MCF 10A (cell line): Measurements from ENCODE around the gene MTERF1. TPM values are rescaled to one million over a fixed set of nuclear protein-coding genes. Genes with fewer than 3 reads are reported as not detected.

Experiments
- BruUV-seq: library from RNA; stranded (reverse); fragments of 400-500 nt; replicated peaks from 2 replicates; lab custom pipeline; 2021; lab: Mats Ljungman, UMichigan
- CTCF ChIA-PET: fragments of 300-600 bp; sonication (Branson Sonifier 250); formaldehyde crosslinking; extraction: SDS; loops from one replicate; lab custom pipeline; 2021; ENCODE audit warnings: antibody characterized with exemption, inconsistent platforms; lab: Yijun Ruan, JAX
- POLR2A ChIA-PET: fragments of 300-600, 350-650 bp; sonication (Branson Sonifier 250); formaldehyde crosslinking; extraction: SDS; loops from one replicate; lab custom pipeline; 2020; ENCODE audit warnings: antibody characterized with exemption, inconsistent platforms; lab: Yijun Ruan, JAX
- DNase-seq: peaks from one replicate; pipeline ENCODE4 v3.0.0-alpha.2; 2018; ENCODE audit not compliant: unreplicated experiment
- H3K27ac Mint-ChIP-seq: one replicate; pipeline ENCODE4 v1.8.0; 2022; ENCODE audit warnings: mild to moderate bottlenecking, low read depth, mixed read lengths; ENCODE audit not compliant: unreplicated experiment
- H3K27me3 Mint-ChIP-seq: one replicate; pipeline ENCODE4 v1.8.0; 2022; ENCODE audit warnings: mixed read lengths; ENCODE audit not compliant: insufficient read depth, unreplicated experiment
- H3K36me3 Mint-ChIP-seq: one replicate; pipeline ENCODE4 v1.8.0; 2022; ENCODE audit warnings: mild to moderate bottlenecking, moderate library complexity, mixed read lengths; ENCODE audit not compliant: insufficient read depth, unreplicated experiment
- H3K4me1 Mint-ChIP-seq: one replicate; pipeline ENCODE4 v1.8.0; 2022; ENCODE audit warnings: mixed read lengths; ENCODE audit not compliant: insufficient read depth, unreplicated experiment
- H3K4me3 Mint-ChIP-seq: one replicate; pipeline ENCODE4 v1.8.0; 2022; ENCODE audit warnings: mild to moderate bottlenecking, moderate library complexity, mixed read lengths; ENCODE audit not compliant: unreplicated experiment
- H3K9me3 Mint-ChIP-seq: one replicate; pipeline ENCODE4 v1.8.0; 2022; ENCODE audit warnings: mixed read lengths; ENCODE audit not compliant: unreplicated experiment
- intact Hi-C: fragments of 100-400 bp; cut with micrococcal nuclease; formaldehyde crosslinking; loops from 2 replicates; pipeline ENCODE4 v1.14.1; 2022
- total RNA-seq: library from RNA; stranded (reverse); gene quantifications from 2 replicates; pipeline ENCODE4 v1.2.3, GENCODE V29; 2022
- TF ChIP-seq, protein P1 (sequence below): fragments of 200-600 bp; IDR thresholded peaks from one replicate; pipeline ENCODE4 v1.8.0; 2022; ENCODE audit warnings: antibody characterized with exemption, mild to moderate bottlenecking; ENCODE audit not compliant: unreplicated experiment

MTERF1 gene
- total RNA-seq, 1 experiment from 2014 or later, result 12.9 TPM

DNA sequence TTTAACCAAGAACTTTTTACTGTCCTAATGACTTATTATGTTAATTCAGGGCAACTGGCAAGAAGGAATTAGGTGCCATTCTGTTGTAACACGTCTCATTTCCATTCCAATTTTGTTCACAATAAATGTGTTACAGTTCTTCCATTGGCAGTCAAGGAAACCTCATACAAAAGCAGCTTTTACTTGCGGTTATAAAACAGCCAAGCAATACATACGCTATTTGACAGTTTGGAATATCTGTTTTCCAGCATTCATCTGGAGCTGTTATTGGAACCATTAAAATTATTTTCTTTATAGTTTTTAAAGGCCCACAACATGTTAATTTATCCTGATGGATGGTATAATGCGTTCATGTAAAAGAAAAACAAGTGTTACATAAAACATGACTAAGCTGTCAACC is 33.3 kb downstream of the MTERF1 start:
- Mint-ChIP-seq H3K27me3 (no peaks in the 10 kb centered on the region), H3K4me1 (peaks cover 19% of the 10 kb centered on the region), H3K36me3 (no peaks in the 10 kb centered on the region), H3K4me3 (no peak overlapping the region), H3K27ac (no peak overlapping the region), H3K9me3 (no peaks in the 10 kb centered on the region)
- no peak for DNase-seq
- no TSS peak for BruUV-seq
- intact Hi-C loops, result no loop called here
- TF ChIP-seq, protein P1, sequence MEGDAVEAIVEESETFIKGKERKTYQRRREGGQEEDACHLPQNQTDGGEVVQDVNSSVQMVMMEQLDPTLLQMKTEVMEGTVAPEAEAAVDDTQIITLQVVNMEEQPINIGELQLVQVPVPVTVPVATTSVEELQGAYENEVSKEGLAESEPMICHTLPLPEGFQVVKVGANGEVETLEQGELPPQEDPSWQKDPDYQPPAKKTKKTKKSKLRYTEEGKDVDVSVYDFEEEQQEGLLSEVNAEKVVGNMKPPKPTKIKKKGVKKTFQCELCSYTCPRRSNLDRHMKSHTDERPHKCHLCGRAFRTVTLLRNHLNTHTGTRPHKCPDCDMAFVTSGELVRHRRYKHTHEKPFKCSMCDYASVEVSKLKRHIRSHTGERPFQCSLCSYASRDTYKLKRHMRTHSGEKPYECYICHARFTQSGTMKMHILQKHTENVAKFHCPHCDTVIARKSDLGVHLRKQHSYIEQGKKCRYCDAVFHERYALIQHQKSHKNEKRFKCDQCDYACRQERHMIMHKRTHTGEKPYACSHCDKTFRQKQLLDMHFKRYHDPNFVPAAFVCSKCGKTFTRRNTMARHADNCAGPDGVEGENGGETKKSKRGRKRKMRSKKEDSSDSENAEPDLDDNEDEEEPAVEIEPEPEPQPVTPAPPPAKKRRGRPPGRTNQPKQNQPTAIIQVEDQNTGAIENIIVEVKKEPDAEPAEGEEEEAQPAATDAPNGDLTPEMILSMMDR, result no peak
- ChIA-PET POLR2A (interaction anchor here (1.1 kb wide), 1 partner anchor 13 kb away, joined by 3 read pairs; no protein-coding TSS in a partner anchor), CTCF (interaction anchor here (0.7 to 1.5 kb wide), 5 partner anchors 17 to 585 kb away, joined by 3 read pairs; partner anchors contain the start of gene MTERF1)

DNA sequence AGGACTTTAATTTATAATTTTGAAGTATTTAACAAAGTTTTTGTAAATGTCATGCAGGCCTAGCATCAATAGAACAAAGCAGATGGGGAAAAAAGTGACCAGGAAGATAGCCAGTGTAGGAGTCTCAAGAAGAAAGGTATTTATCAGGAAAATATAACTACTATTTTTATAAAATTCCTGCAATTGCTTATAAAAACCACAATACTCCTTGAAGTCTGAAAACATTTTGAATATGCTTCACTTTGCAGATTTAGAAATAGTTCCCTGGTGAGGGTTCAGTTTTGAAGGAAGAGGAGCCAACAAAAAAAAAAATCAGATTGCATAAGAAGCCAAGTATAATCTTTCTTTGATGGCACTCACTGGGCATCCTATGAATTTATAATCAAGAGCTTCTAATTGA is 34.1 kb downstream of the MTERF1 start:
- H3K9me3 Mint-ChIP-seq, result peaks cover 4% of the 10 kb centered on the region

GRCh38 chr7:91843831-91844230 is 36.7 kb downstream of the MTERF1 start:
- no peak for DNase-seq
- CTCF ChIA-PET, result interaction anchor here (0.6 to 6.1 kb wide), 5 partner anchors 11 to 61 kb away, joined by 3 to 48 read pairs (median 4); no protein-coding TSS in a partner anchor

More for the DNA sequence above, 34.1 kb downstream of the MTERF1 start:
- TF ChIP-seq, protein P1, result no peak
- DNase-seq, result no peak
- Mint-ChIP-seq H3K4me1 (peaks cover 15% of the 10 kb centered on the region), H3K36me3 (no peaks in the 10 kb centered on the region), H3K27ac (no peak overlapping the region), H3K4me3 (no peak overlapping the region), H3K27me3 (no peaks in the 10 kb centered on the region)
- CTCF ChIA-PET, result interaction anchor here (0.7 to 1.5 kb wide), 2 partner anchors 29 to 585 kb away, joined by 3 read pairs; no protein-coding TSS in a partner anchor
- POLR2A ChIA-PET, result interaction anchor here (0.7 to 1.1 kb wide), 2 partner anchors 13 to 46 kb away, joined by 3 read pairs; no protein-coding TSS in a partner anchor
- no TSS peak for BruUV-seq
- intact Hi-C loops, result no loop called here

DNA sequence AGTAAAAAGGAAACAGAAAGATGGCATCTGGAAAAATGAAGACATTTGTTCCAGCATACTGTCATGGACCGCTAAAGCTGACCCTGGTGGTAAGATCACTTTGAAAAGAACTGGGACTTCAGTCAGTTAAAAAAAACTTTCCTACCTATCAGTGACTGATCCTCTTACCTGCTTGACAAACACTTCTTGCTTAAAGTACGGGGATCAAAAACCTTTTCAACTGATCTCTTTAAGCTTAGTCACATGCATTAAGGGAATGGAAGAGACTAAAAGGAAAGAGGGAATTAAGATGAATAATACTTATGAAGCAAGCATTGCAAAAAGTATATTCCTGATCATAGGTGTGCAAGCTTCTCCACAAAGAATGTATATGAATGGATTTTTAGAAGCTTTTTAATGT is 42.1 kb downstream of the MTERF1 start:
- no peak for DNase-seq
- Mint-ChIP-seq H3K27ac (no peak overlapping the region), H3K27me3 (no peaks in the 10 kb centered on the region), H3K9me3 (peaks cover 8% of the 10 kb centered on the region), H3K36me3 (no peaks in the 10 kb centered on the region), H3K4me3 (no peak overlapping the region), H3K4me1 (no peaks in the 10 kb centered on the region)
- CTCF ChIA-PET, result interaction anchor here (0.6 to 1.3 kb wide), 4 partner anchors 8 to 206 kb away, joined by 3 to 5 read pairs (median 4); no protein-coding TSS in a partner anchor
- TF ChIP-seq, protein P1, result no peak
- POLR2A ChIA-PET, result no interaction called here
- intact Hi-C loops, result no loop called here
- no TSS peak for BruUV-seq

More at GRCh38 chr7:91843831-91844230, 36.7 kb downstream of the MTERF1 start:
- no peaks in the 10 kb centered on the region for H3K36me3 Mint-ChIP-seq
- no TSS peak for BruUV-seq
- no peak overlapping the region for H3K4me3 Mint-ChIP-seq
- peaks cover 8% of the 10 kb centered on the region for H3K9me3 Mint-ChIP-seq
- H3K4me1 Mint-ChIP-seq, result no peaks in the 10 kb centered on the region
- POLR2A ChIA-PET, result interaction anchor here (0.7 to 1.4 kb wide), 2 partner anchors 8 to 14 kb away, joined by 3 to 4 read pairs; no protein-coding TSS in a partner anchor
- TF ChIP-seq, protein P1, result no peak
- H3K27ac Mint-ChIP-seq, result no peak overlapping the region
- intact Hi-C loops, result no loop called here
- no peaks in the 10 kb centered on the region for H3K27me3 Mint-ChIP-seq
